Loucy (cell line): ENCODE data around the gene TDP1.

Experiments
- H2AFZ ChIP-seq: fragments of 200-600 bp; sonication (generic); 2 replicates; pipeline ENCODE4 v1.6.0; 2016; ENCODE audit warnings: antibody characterized with exemption, mild to moderate bottlenecking, low read length, moderate library complexity
- H3F3A ChIP-seq: fragments of 200-600 bp; 2 replicates; pipeline ENCODE4 v1.6.0; 2016; ENCODE audit warnings: antibody characterized with exemption, low read depth, mild to moderate bottlenecking
- H3K27me3 ChIP-seq: fragments of 200-600 bp; sonication (generic); 2 replicates; pipeline ENCODE4 v1.6.1; 2014; ENCODE audit warnings: low read length, mild to moderate bottlenecking; ENCODE audit not compliant: insufficient read depth, poor library complexity, severe bottlenecking
- H3K36me3 ChIP-seq: fragments of 200-600 bp; sonication (generic); 2 replicates; pipeline ENCODE4 v1.6.1; 2016; ENCODE audit warnings: low read length; ENCODE audit not compliant: insufficient read depth
- H3K4me1 ChIP-seq: fragments of 200-600 bp; sonication (generic); 2 replicates; pipeline ENCODE4 v1.5.1; 2014; ENCODE audit warnings: low read length, mild to moderate bottlenecking; ENCODE audit not compliant: insufficient read depth, poor library complexity, severe bottlenecking
- H3K4me2 ChIP-seq: fragments of 200-600 bp; sonication (generic); 2 replicates; pipeline ENCODE4 v1.6.0; 2014; ENCODE audit warnings: antibody characterized with exemption, low read length, low read depth, mild to moderate bottlenecking; ENCODE audit not compliant: poor library complexity, severe bottlenecking
- H3K4me3 ChIP-seq: fragments of 200-600 bp; sonication (generic); 2 replicates; pipeline ENCODE4 v1.5.1; 2014; ENCODE audit warnings: low read length, mild to moderate bottlenecking, mixed read lengths; ENCODE audit not compliant: poor library complexity, severe bottlenecking
- H3K79me2 ChIP-seq: fragments of 200-600 bp; sonication (generic); 2 replicates; pipeline ENCODE4 v1.6.1; 2014; ENCODE audit warnings: low read length; ENCODE audit not compliant: insufficient read depth
- H3K9ac ChIP-seq: fragments of 200-600 bp; sonication (generic); 2 replicates; pipeline ENCODE4 v1.6.0; 2014; ENCODE audit warnings: mild to moderate bottlenecking, low read depth, low read length, moderate library complexity; ENCODE audit not compliant: poor library complexity, severe bottlenecking
- H3K9me2 ChIP-seq: fragments of 200-600 bp; sonication (generic); replicated peaks from 2 replicates; pipeline ENCODE4 v1.6.1; 2016; ENCODE audit warnings: low read depth, low read length, mixed read lengths
- H3K9me3 ChIP-seq: fragments of 200-600 bp; sonication (generic); 2 replicates; pipeline ENCODE4 v1.6.1; 2014; ENCODE audit warnings: mild to moderate bottlenecking, antibody characterized with exemption, low read length, low read depth; ENCODE audit not compliant: insufficient read depth
- H4K20me1 ChIP-seq: fragments of 200-600 bp; sonication (generic); 2 replicates; pipeline ENCODE4 v1.6.0; 2014; ENCODE audit warnings: antibody characterized with exemption, low read length, mild to moderate bottlenecking; ENCODE audit not compliant: insufficient read depth, poor library complexity, severe bottlenecking
- CTCF ChIP-seq: fragments of 200-600 bp; sonication (generic); conservative IDR thresholded peaks from 2 replicates; pipeline ENCODE4 v1.5.1; 2014; ENCODE audit warnings: mild to moderate bottlenecking, antibody characterized with exemption, low read length
- EZH2phosphoT487 ChIP-seq: fragments of 200-600 bp; IDR thresholded peaks from 2 replicates; pipeline ENCODE4 v1.6.1; 2018; ENCODE audit warnings: antibody characterized with exemption, mild to moderate bottlenecking, moderate library complexity, borderline replicate concordance

The TDP1 gene

GRCh38 chr14:90003526-90004307 lies 48.0 kb downstream of the TDP1 start:
- H3F3A ChIP-seq, result no peaks in the 10 kb centered on the region
- H2AFZ ChIP-seq, result no peak overlapping the region
- no peaks in the 10 kb centered on the region for H3K79me2 ChIP-seq
- H3K4me1 ChIP-seq, result no peaks in the 10 kb centered on the region
- no peaks in the 10 kb centered on the region for H3K27me3 ChIP-seq
- no peaks in the 10 kb centered on the region for H4K20me1 ChIP-seq
- H3K9ac ChIP-seq, result no peak overlapping the region
- no peak overlapping the region for H3K4me2 ChIP-seq
- H3K9me2 ChIP-seq, result no peaks in the 10 kb centered on the region
- H3K9me3 ChIP-seq, result no peaks in the 10 kb centered on the region
- H3K36me3 ChIP-seq, result peaks cover 22% of the 10 kb centered on the region; the same call in 1 of the 2 replicates
- no peak overlapping the region for H3K4me3 ChIP-seq
- TF ChIP-seq CTCF, result no peak
- TF ChIP-seq EZH2phosphoT487, result no peak

DNA sequence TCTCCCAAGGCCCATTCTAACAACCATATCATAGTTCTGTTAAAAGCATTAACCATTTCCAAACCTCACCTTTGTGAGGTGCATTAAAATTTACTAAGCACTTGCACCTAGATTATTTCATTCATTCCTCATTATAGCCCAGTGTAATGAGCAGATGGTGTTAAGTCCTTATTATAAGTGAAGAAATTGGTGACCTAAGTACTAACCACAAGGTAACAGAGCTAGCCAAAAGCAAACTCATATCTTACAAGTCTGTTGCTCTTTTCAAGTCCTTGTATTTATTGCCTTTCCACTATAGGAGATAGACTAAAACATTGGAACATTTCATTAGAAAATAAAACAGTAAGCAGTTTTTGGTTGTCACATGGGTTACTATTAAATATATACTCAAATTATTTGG lies 49.7 kb downstream of the TDP1 start:
- H3K4me1 ChIP-seq, result no peaks in the 10 kb centered on the region
- H3K9me2 ChIP-seq, result no peaks in the 10 kb centered on the region
- H3K36me3 ChIP-seq, result peaks cover 33% of the 10 kb centered on the region; the same call in 1 of the 2 replicates
- no peaks in the 10 kb centered on the region for H4K20me1 ChIP-seq
- no peak overlapping the region for H3K4me2 ChIP-seq
- no peak overlapping the region for H3K4me3 ChIP-seq
- H3K27me3 ChIP-seq, result no peaks in the 10 kb centered on the region
- H3K79me2 ChIP-seq, result no peaks in the 10 kb centered on the region
- no peaks in the 10 kb centered on the region for H3K9me3 ChIP-seq
- H3K9ac ChIP-seq, result no peak overlapping the region
- H3F3A ChIP-seq, result no peaks in the 10 kb centered on the region
- H2AFZ ChIP-seq, result no peak overlapping the region
- TF ChIP-seq EZH2phosphoT487 (no peak), CTCF (no peak)

DNA sequence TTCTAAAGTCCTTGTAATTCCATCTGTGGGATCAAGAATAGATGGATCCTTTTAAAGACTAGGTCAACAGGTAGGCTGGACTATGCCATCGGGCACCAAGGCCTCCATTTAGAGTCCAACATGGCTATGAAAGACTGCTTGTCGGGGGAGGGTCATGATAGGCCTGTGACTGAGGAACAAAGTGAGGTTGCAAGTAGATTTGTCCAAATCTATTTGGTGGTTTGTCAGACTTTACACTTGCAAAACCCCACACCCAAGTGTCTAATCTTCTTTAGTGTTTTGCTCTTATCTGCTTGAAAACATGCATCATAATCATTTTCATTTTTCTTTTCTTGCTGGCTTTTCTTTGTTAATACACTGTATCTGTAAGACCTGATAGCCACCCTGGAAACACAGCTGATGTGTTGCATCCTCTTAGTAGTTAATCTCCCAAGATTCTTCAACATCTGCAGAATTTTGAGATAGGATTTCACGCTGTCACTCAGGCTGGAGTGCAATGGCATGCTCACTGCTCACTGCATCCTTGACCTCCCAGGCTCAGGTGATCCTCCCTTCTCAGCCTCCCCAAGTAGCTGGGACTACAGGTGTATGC lies 50.3 kb downstream of the TDP1 start:
- Histone ChIP-seq H3K4me1 (no peaks in the 10 kb centered on the region), H3F3A (no peaks in the 10 kb centered on the region), H3K36me3 (peaks cover 37% of the 10 kb centered on the region; the same call in 1 of the 2 replicates), H3K4me2 (no peak overlapping the region), H3K9ac (no peak overlapping the region), H3K9me2 (no peaks in the 10 kb centered on the region), H3K9me3 (no peaks in the 10 kb centered on the region), H2AFZ (no peak overlapping the region), H3K27me3 (no peaks in the 10 kb centered on the region), H3K79me2 (no peaks in the 10 kb centered on the region), H3K4me3 (no peak overlapping the region), H4K20me1 (no peaks in the 10 kb centered on the region)
- no peak for TF ChIP-seq CTCF
- TF ChIP-seq EZH2phosphoT487, result no peak
